ENCODE data around the gene LLGL1.

LLGL1 gene

DNA sequence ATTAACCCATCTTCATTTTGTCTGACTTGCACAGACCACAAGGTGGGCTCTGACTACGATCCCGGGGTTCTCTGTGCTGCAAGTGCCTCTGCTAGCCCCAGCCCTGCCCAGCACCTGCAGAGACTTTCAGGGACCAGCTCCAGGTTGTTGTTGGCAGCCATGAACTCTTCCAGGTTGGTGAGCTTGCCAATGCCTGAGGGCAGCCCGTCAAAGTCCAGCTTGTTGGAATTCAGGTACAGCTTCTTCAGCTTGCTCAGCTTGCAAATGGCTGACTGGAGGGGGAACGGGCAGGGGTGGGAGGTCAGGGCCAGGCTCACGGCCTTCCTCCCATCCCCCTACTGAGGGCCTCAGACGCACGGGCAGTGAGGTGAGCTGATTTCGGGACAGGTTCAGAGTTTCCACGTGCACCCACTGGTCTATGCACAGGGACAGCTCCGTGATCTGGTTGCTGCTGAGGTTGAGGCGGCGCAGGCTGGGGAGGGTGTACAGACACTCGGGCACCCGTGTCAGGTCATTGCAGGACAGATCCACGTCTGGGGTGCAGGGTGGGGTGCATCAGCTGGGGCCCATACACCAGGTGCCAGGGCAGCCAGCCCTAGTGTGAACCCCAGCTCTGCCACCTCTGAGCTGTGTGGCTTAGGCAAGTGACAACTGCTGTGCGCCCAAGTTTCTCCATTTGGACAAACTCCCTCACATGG, 27.9 kb downstream of the LLGL1 start:
- no peak for DNase-seq (ENCODE audit: low read depth)

DNA sequence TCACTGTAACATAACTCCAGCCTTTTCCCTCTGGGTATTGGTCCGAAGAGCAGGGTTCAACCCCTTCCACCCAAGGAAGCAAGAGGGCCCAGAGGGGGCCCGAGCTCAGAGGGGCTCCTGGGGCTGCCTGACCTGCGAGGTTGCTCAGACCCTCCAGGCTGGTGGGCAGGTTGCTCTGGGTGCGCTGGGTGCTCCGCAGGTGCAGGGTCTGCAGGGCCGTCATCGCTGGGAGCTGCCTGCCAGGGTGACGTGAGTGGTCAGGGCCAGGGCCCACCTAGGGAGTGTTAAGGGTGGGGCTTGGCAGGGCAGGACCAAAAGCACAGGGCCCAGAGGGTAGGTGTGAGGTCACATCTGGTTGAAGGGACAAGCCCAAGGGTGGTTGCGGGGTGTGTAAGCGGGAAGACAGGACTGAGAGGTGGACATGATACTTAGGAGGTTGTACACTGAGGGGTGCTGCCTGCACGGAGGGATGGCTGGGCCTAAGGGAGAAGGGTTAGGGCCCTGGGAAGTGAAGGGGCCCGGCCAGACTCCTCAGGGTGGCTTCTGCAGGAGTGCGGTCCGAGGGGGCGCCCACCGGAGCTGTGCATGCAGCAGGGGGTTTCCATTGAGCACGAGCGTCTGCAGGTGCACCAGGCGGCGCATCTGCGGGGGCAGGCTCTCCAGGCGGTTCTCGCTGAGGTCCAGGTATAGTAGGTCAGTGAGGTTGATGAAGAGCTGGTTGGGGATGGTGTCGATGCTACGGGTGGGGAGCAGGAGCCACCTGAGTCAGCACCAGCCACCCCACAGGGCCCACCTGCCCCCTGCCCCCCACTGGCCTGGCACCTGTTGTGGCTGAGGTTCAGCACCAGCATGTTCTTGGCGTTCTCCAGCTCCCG, 28.7 kb downstream of the LLGL1 start:
- DNase-seq (ENCODE audit: low read depth) = no peak

DNA sequence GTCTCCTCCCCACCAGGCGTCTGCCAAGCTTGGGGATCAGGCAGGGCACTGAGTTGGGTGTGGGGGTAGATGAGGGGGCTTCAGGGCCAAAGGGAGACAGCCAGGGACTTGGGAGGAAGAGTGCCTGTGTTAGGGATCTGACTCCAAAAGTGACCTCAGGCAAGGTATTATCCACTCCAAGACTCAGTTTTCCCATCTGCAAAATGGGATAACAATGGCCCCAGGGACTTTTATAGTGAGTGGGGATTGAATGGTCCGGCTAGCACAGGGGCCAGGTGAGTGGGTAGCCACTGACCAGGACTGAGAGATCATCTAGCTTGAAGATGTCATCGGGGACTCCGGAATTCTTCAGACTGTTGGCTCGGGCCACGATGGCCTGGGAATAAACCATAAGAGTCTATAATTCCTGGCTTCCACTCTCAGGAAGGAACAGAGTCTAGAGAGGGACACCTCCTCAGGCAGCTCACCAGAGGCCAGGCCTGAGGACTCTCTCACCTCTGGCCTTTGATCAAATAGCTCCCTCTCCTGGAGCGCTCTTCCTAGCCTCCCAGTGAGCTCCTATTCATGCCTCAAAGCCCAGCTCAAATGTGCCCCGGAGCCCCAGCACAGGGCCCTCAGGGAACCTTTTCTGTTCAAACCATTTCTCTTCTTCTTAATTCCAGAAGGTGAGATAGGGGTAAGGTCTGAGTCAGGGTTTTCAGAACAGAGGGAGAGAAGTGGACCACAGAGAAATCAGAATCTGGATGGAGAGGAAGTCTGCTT, 29.6 kb downstream of the LLGL1 start:
- DNase-seq (ENCODE audit: low read depth) = no peak

DNA sequence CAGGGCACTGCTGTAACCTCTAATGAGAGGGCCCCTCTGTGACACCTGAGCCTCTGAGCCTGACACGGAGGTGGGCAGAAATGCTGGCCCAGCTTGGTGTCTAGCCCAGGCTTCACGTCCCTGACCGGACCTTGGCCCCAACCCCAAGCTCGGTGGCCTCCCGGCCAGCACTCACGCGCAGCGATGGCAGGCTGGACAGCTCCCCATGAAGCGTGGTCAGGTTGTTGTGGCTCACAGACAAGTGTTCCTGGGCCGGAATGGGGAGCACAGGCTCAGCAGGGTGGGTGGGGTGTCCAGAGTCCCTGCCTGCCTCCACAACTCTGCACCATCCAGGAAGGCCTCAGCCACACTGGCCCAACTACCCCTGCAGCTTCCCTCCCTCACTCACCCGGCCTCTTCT, 30.9 kb downstream of the LLGL1 start:
- no peak for DNase-seq (ENCODE audit: low read depth)

DNA sequence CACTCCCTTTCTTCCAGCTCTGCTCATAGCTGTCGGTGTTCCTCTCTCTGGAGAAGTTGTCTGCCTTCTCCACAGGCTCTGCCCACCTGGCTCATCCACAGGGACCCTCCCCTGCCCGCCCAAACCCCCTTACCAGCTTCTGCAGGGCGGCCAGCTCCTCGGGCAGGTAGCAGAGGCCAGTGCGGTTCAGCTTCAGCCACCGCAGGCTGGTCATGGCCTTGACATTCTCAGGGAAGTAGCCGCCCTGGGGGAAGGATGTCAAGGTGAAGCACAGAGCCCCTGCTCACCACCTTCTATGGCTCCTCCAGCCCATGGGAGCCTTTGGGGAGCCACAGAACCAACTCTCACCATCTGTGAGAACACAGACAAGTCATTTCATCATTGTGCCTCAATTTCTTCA, 31.3 kb downstream of the LLGL1 start:
- DNase-seq (ENCODE audit: low read depth) = no peak

DNA sequence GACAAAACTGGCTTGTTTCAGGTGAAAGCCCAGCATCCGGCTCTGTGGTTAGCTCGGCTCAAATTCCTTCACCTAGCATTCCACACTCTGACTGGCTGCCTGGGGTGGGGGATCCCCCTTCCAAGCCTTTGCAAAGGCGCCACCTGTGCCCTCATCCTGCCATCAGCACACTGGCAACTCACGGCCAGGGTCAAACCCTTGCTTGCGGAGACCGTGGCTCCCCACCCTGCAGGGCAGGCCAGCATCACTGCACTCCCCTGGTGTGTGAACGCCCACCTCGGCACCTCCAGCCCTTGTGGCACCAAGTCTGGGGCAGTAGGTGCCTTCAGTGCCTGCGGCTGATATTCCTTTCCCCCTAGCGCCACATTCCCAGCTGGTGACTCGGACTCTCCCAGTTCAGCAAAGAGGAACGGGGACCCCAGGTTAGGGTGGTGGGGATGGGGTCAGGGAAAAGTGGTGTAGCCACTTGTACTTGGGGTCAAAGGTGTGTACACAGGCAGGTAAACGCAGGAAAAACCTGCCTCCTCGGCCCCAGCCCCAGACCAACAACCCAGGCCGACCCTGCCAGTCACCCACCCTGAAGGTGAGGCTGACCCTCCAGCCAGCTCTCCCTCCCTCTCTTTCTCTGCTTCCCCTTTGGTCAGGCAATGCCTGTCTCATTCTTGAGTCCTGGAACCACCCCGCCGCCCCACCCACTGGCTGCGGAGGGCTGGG, 32.0 kb downstream of the LLGL1 start:
- no peak for DNase-seq (ENCODE audit: low read depth)

DNA sequence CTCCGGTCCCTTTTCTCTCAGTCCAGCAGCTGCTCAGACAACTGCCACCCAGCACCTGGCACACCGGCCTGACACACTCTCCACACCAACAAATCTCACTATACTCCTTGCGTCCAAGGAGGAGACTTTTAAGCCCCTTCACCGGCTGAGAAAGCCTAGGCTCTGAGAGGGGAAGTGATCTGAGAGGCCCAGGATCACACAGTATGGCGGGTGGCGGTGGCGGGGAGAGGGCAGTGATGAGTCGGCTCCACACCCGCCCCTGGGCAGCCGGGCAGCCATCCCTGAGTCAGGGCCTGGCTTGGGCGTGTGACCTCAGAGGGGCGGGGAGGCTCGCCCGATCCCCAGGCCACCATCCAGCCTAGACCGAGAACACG, 32.5 kb downstream of the LLGL1 start:
- peak; percentile 79 for DNase-seq (ENCODE audit: low read depth)

DNA sequence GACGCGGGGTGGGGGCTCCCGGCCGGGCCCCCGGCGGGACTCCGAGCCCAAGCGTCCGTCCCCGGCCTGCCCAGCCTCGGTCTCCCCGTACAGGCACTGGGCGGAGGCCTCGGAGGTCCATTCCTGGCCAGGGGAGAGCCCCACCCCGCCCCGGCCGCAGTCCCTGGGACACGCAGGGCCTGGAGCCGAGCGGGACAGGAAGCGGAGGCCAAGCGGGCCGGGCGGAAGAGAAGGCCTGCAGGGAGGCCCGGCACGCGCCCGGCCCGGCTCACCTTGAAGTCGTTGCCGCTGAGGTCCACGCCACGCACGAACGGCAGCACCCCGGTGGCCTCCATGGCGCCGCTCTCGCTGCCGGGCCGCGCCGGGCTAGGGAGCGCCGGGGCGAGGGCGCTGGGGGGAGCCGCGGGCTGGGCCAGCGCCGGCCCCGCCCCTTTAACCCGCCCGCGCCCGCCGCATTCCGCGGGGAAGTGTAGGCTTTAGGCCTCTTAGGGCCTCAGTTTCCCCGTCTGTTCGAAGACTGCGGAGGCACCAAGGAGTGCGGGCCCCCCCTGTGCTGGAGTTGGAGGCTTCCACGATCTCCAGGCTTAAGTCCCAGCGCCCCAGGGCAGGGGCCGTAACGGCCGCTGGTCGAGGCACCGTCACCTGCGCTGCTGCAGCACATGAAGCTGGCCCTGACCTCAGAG, 33.1 kb downstream of the LLGL1 start, which contains the start of gene FLII:
Gene FLII, minus strand, starts transcription at position 383 of the 683 bp plus-strand sequence. Its CDS starts 48 bp downstream, at position 335.
- peak; percentile 58 for DNase-seq (ENCODE audit: low read depth)

DNA sequence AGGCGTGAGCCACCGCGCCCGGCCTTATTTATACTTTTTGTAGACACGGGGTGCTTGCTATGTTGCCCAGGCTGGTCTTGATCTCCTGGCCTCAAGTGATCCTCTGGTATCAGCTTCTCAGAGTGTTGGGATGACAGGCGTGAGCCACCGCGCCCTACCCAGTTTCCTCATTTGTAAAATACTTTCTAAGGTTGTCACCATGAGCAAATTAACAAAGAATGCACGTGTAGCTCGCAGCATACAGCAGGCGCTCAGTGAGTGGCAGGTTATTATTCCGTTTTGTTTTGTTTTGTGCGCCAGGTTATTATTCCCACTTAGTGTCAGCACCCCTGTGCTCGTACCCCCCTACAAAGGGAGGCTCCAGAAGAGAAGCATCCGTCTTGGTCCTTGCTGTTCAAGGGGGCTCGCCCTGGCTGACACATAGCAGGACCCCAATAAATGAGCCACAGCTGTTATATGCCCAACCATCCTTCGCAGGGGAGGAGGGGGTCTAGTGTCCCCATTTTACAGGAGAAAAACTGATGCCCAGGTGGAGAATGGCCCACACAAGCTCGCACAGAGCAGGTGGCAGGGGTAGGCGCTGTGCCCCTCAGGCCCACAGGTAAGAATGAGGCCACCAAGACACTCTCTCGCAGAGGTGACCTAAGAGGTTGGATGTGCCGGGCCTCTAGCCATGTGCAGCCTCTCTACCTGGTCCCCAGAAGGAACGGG, 34.3 kb downstream of the LLGL1 start:
- DNase-seq (ENCODE audit: low read depth) = peak; percentile 83

DNA sequence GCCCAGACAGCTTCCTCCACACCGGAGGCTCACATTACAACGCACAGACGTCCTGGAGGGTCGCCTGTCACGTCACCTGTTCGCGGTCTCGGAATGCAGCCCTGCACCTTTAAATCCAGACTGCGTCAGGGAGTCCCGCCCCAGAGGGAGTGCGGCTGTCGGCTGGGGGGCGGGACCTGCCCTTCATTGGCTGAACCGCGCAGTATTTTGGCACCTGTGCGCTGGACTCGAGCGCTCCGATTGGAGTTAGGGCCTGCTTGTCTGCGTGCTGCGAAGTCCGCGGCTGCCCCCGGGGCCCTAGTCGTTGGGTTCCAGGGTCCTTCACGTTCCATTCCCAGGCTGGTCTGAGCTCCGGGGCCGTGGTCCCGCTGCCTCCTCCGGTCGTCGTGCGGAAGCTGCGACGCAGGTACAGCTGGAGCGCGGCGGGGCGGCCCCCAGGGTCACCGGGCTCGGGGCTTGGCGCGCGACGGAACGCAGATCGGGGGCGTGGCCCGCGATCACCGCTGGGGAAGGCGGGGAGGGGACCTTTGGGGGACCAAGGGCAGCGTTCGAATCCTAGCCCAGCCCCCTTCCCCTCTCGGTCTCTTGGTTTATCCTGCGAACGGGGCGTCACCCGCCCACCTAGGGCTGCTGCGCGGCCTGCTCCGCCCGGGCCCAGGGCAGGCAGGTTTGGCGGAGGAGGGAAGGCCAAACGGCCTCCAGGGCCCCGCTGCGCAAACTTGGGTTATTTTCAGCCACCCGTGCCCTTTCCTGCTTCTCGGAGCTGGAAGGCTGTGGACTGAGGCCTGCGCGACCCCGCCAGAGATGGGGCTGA, 35.1 kb downstream of the LLGL1 start, which contains the start of gene MIEF2:
Gene MIEF2, plus strand, starts transcription at position 331 of the 814 bp plus-strand sequence. CDS start 2,059 bp downstream, outside the sequence.
- peak; percentile 95 for DNase-seq (ENCODE audit: low read depth)

DNA sequence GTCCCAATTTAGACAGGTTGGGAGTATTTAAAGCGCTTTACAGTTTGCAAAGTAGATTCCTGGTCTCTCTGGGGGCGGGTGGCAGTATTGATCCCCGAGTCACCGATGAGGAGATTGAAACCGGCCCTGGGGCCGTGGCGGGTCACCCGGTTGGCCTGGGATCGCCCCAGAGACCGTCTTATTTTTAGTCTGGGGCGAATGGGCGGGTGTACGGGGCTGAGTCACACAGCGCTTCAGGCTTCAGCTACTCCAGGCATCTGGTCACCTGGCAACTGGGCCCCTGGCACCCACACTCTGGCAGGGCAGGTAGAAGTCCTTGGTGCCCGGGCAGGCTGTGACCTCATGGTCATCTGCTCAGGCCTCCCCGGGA, 35.7 kb downstream of the LLGL1 start:
- peak; percentile 34 for DNase-seq (ENCODE audit: low read depth)

DNA sequence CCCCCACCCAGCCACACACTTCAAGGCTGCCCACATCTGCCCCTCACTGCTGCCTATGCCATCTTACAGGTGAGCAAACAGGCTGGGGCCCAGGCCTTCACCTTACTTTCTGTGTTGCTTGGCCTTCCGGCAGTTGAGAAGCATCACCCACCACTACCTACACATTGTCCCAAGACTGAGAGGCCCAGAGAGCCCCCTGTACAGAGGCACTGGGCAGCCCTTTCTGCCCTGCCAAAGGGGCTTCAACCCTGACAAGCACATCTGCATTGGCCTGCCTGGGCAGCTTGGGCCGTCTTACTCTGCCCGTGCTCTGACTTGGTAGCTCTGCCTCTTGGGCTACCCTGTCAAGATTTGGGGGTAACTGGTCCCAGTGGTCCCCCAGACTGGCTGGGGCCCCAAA, 36.2 kb downstream of the LLGL1 start:
- DNase-seq (ENCODE audit: low read depth) = no peak

DNA sequence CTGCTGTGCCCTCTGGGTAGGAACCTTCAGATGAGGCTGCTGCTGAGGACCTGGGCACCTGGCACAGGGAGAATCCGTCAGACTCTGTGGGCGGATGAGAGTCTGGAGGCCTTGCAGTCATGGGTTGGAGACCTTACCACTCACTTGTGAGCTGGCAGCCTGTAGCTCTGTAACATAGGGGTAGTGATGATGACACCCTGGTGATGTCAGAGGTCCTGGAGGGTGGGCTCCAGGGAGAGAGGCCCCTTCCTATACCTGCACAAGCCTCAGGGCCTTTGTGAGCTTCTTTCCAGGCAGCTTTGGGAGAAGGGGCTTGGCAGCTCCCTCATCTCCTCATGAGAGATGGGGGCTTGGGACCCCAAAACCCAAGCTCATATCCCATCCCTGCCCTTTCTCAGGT, 36.7 kb downstream of the LLGL1 start:
- no peak for DNase-seq (ENCODE audit: low read depth)

DNA sequence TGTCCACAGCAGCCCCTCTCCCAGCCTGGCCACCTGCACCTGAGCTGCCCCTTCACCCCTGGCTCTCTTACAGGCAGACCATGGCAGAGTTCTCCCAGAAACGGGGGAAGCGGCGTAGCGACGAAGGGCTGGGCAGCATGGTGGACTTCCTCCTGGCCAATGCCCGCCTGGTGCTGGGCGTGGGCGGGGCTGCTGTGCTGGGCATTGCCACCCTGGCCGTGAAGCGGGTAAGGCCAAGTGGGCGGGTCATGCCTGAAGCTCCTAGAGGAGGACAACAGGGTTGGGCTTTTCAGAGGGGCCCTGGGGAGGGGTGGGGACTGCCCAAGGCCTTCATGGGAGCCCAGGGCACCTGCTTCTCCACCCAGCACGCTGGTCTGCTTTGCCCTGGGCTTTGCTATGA, 37.2 kb downstream of the LLGL1 start:
- no peak for DNase-seq (ENCODE audit: low read depth)

DNA sequence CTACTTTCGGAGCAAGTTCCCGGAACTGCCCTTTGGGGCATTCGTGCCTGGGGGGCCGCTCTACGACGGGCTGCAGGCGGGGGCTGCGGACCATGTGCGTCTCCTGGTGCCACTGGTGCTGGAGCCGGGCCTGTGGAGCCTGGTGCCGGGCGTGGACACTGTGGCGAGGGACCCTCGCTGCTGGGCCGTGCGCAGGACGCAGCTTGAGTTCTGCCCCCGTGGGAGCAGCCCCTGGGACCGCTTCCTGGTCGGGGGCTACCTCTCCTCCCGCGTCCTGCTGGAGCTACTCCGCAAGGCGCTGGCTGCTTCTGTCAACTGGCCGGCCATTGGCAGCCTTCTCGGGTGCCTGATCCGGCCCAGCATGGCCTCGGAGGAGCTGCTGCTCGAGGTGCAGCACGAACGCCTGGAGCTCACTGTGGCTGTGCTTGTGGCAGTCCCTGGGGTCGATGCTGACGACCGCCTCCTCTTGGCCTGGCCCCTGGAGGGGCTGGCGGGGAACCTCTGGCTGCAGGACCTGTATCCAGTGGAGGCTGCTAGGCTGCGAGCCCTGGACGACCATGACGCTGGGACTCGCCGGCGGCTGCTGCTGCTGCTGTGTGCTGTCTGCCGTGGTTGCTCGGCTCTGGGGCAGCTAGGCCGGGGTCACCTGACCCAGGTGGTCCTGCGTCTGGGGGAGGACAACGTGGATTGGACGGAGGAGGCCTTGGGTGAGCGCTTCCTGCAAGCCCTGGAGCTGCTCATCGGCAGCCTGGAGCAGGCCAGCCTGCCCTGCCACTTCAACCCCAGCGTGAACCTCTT, 38.6 kb downstream of the LLGL1 start:
- DNase-seq (ENCODE audit: low read depth) = no peak

DNA sequence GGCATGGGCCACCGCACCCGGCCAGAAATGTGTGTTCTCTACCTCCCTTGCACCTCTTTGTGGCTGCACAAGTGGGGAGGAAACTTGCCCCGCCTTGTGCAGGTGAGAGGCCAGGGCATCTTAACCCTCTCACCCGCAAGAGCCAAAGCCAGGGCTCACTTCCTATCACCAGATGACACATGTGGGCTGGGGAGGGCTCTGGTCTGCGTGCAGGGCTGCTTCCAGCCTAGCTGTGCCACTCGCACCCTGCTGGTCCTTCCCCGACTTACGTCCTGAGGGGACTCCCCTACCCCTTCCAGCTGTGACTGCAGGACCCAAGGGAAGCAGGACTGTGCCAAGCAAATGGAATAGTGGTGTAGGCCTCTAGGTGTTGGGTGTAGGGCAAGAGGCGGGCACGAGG, 41.9 kb downstream of the LLGL1 start:
- no peak for DNase-seq (ENCODE audit: low read depth)

DNA sequence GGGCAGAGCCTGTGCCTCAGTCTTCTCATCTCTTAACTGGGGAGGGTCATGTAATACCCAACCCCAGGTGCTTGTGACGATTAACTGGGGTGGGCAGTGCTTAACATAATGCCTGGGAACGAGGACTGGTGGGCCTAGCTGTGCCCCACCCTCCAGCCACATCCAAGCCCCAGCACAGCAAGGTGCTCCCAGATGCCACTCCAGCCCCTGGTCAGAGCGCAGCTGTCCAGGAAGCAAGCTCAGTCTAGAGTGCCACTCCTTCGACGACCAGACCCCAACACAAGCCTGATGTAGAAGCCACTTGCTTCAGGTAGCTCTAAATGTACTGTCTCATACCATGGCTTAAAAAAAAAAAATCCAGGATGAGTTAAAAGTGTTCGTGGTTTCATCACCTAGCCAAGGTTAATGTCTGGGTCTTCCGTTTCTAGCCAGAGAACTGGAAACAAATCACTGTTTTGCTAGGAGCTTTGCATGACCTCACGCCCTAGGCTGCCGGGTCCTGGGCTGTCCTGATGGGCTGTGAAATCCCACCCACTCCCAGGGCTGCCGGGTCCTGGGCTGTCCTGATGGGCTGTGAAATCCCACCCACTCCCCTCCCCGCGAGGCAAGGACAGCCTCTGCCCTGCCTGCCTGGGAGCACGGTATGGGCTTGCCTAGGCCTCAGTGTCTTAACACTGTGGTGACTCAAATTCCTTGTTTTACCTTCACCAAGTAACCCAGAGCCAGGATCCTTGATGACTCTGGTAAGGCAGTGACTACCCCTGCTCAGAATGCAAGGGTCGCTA, 42.7 kb downstream of the LLGL1 start:
- DNase-seq (ENCODE audit: low read depth) = no peak

Measured in HS-27A (cell line).